HepG2 (cell line): Measurements from ENCODE around the gene P2RX6. TPM values are rescaled to one million over a fixed set of nuclear protein-coding genes. Genes with fewer than 3 reads are reported as not detected.

ENCODE experiments used
- MYNN ChIP-seq: sonication (generic); formaldehyde crosslinking; IDR thresholded peaks from 2 replicates; pipeline ENCODE4 v1.4.0; 2020; ENCODE audit warnings: mild to moderate bottlenecking, low read depth, missing genetic modification reagents
- ONECUT2 ChIP-seq: sonication (generic); formaldehyde crosslinking; IDR thresholded peaks from 2 replicates; pipeline ENCODE4 v1.4.0; 2020; ENCODE audit warnings: missing genetic modification reagents
- REPIN1 ChIP-seq: sonication (generic); formaldehyde crosslinking; IDR thresholded peaks from 2 replicates; pipeline ENCODE4 v1.8.0; 2022; ENCODE audit warnings: missing genetic modification reagents, low read depth, mild to moderate bottlenecking, borderline replicate concordance
- TP53 ChIP-seq: sonication (generic); formaldehyde crosslinking; conservative IDR thresholded peaks from 2 replicates; pipeline ENCODE4 v1.4.0; 2020; ENCODE audit warnings: missing genetic modification reagents
- ZNF260 ChIP-seq: sonication (generic); formaldehyde crosslinking; IDR thresholded peaks from 2 replicates; pipeline ENCODE4 v1.4.0; 2020; ENCODE audit warnings: missing genetic modification reagents, low read depth, mild to moderate bottlenecking, borderline replicate concordance
- ZNF367 ChIP-seq: sonication (generic); formaldehyde crosslinking; IDR thresholded peaks from 2 replicates; pipeline ENCODE4 v1.4.0; 2020; ENCODE audit warnings: missing genetic modification reagents, borderline replicate concordance
- ZNF737 ChIP-seq: sonication (generic); formaldehyde crosslinking; IDR thresholded peaks from 2 replicates; pipeline ENCODE4 v1.5.0; 2020; ENCODE audit warnings: missing genetic modification reagents, mild to moderate bottlenecking, borderline replicate concordance
- ZNF883 ChIP-seq: sonication (generic); formaldehyde crosslinking; IDR thresholded peaks from 2 replicates; pipeline ENCODE4 v1.5.1; 2020; ENCODE audit warnings: mild to moderate bottlenecking, missing genetic modification reagents; ENCODE audit errors: not compliant biosample characterization
- polyA plus RNA-seq, 8 experiments: library from polyadenylated mRNA; depleted of rRNA in 3 of 8; stranded (reverse) in 7 of 8; unstranded in 1 of 8; fragments of >200 nt; fragmentation: Illumina TruSeq in 4 of 8; extraction: Trizol in 4 of 8; gene quantifications; 2 replicates each; pipeline versions ENCODE4 v1.2.1 to v1.2.3, GENCODE V29; 2011 to 2016; ENCODE audit warnings: low read depth in 4 of 8, missing spikeins in 1 of 8, mixed read lengths in 1 of 8; ENCODE audit not compliant: insufficient read depth in 1 of 8
- total RNA-seq, 5 experiments: library from RNA; depleted of rRNA; stranded (reverse); fragments of >200 nt; fragmentation: Illumina TruSeq; extraction: Trizol; gene quantifications; 2 replicates each; pipeline ENCODE4 v1.2.3, GENCODE V29; 2016; ENCODE audit warnings: low read depth in 1 of 5
- TF ChIP-seq, protein P1 (sequence below): sonication (generic); formaldehyde crosslinking; IDR thresholded peaks from 2 replicates; pipeline ENCODE4 v1.5.0; 2020; ENCODE audit warnings: missing genetic modification reagents, mild to moderate bottlenecking, borderline replicate concordance
- TF ChIP-seq, protein P2 (sequence below): sonication (generic); formaldehyde crosslinking; IDR thresholded peaks from 2 replicates; pipeline ENCODE4 v1.8.0; 2022; ENCODE audit warnings: mild to moderate bottlenecking, missing genetic modification reagents
- TF ChIP-seq, protein P3 (sequence below): sonication (generic); formaldehyde crosslinking; IDR thresholded peaks from 2 replicates; pipeline ENCODE4 v1.5.0; 2020; ENCODE audit warnings: mild to moderate bottlenecking, missing genetic modification reagents
- TF ChIP-seq, protein P4 (sequence below): sonication (generic); formaldehyde crosslinking; IDR thresholded peaks from 2 replicates; pipeline ENCODE4 v1.4.0; 2020; ENCODE audit warnings: mild to moderate bottlenecking, missing genetic modification reagents
- TF ChIP-seq, protein P5 (sequence below): sonication (generic); formaldehyde crosslinking; IDR thresholded peaks from 2 replicates; pipeline ENCODE4 v1.8.1; 2023; ENCODE audit warnings: mild to moderate bottlenecking, missing genetic modification reagents
- TF ChIP-seq, protein P6 (sequence below): sonication (generic); formaldehyde crosslinking; IDR thresholded peaks from 2 replicates; pipeline ENCODE4 v1.4.0; 2020; ENCODE audit warnings: missing genetic modification reagents

Gene P2RX6
- total and polyA plus RNA-seq, 2 of the 13 experiments (the other 11 are each of a cell fraction or from before 2014, with no cell fraction given), result 0.04 to 0.12 TPM

DNA sequence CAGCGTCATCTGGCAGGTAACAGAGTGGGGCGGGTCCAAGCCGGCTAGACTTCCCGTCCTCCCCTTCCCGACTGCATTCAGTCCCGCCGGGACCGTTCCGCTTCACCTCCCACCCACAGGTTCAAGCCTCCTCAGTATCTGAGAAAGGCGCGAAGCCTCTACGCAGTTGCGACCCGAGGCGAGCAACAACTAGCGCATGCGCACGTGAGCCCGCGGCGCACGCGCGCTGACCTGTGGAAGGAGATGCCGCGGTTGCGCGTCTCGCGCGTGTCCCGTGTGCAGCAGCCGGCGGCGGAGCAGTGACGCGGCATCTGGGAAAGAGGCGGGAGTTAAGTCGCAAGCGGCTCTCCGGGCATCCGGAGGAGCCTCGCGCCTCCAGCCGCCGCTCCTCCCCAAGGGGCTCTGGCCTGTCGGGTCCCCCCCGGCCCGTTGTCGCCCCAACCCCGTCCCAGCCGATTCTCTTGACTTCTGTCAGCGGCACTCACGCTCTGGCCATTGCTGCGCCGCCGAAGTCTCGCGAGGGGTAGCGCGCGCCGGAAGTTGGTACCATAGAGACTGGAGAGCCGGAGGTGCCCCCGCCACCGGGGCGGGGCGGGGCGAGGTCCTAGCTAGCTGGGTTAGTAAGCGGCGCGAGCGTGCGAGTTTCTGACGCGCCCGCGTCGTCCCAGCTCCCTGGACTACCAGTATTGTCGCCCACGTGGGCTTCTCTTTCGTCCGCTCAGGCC lies 13.2 kb upstream of the P2RX6 start, which contains the start of gene THAP7 (continued):
- TF ChIP-seq, protein P1, sequence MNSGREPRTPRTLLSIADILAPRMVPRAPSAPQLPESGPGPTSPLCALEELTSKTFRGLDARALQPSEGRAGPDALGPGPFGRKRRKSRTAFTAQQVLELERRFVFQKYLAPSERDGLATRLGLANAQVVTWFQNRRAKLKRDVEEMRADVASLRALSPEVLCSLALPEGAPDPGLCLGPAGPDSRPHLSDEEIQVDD (CRISPR knock-in tag), result no peak; the same call in 1 of the 2 replicates
- TF ChIP-seq, protein P2, sequence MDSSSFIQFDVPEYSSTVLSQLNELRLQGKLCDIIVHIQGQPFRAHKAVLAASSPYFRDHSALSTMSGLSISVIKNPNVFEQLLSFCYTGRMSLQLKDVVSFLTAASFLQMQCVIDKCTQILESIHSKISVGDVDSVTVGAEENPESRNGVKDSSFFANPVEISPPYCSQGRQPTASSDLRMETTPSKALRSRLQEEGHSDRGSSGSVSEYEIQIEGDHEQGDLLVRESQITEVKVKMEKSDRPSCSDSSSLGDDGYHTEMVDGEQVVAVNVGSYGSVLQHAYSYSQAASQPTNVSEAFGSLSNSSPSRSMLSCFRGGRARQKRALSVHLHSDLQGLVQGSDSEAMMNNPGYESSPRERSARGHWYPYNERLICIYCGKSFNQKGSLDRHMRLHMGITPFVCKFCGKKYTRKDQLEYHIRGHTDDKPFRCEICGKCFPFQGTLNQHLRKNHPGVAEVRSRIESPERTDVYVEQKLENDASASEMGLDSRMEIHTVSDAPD (CRISPR knock-in tag), result 0 out of 2 replicates have a peak, but pooled peaks have one; percentile 76
- TF ChIP-seq MYNN (CRISPR knock-in tag) (peak; percentile 77; the same call in 1 of the 2 replicates), ZNF367 (CRISPR knock-in tag) (peak; percentile 17; the same call in 1 of the 2 replicates), ZNF737 (CRISPR knock-in tag) (no peak), TP53 (CRISPR knock-in tag) (no peak), ONECUT2 (CRISPR knock-in tag) (0 out of 2 replicates have a peak, but pooled peaks have one; percentile 55), REPIN1 (peak; percentile 86), ZNF260 (CRISPR knock-in tag) (no peak), ZNF883 (peak; percentile 96)
- TF ChIP-seq, protein P3, sequence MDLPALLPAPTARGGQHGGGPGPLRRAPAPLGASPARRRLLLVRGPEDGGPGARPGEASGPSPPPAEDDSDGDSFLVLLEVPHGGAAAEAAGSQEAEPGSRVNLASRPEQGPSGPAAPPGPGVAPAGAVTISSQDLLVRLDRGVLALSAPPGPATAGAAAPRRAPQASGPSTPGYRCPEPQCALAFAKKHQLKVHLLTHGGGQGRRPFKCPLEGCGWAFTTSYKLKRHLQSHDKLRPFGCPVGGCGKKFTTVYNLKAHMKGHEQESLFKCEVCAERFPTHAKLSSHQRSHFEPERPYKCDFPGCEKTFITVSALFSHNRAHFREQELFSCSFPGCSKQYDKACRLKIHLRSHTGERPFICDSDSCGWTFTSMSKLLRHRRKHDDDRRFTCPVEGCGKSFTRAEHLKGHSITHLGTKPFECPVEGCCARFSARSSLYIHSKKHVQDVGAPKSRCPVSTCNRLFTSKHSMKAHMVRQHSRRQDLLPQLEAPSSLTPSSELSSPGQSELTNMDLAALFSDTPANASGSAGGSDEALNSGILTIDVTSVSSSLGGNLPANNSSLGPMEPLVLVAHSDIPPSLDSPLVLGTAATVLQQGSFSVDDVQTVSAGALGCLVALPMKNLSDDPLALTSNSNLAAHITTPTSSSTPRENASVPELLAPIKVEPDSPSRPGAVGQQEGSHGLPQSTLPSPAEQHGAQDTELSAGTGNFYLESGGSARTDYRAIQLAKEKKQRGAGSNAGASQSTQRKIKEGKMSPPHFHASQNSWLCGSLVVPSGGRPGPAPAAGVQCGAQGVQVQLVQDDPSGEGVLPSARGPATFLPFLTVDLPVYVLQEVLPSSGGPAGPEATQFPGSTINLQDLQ (CRISPR knock-in tag), result peak; percentile 74
- TF ChIP-seq, protein P4, sequence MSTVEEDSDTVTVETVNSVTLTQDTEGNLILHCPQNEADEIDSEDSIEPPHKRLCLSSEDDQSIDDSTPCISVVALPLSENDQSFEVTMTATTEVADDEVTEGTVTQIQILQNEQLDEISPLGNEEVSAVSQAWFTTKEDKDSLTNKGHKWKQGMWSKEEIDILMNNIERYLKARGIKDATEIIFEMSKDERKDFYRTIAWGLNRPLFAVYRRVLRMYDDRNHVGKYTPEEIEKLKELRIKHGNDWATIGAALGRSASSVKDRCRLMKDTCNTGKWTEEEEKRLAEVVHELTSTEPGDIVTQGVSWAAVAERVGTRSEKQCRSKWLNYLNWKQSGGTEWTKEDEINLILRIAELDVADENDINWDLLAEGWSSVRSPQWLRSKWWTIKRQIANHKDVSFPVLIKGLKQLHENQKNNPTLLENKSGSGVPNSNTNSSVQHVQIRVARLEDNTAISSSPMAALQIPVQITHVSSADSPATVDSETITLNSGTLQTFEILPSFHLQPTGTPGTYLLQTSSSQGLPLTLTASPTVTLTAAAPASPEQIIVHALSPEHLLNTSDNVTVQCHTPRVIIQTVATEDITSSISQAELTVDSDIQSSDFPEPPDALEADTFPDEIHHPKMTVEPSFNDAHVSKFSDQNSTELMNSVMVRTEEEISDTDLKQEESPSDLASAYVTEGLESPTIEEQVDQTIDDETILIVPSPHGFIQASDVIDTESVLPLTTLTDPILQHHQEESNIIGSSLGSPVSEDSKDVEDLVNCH (CRISPR knock-in tag), result no peak
- TF ChIP-seq, protein P5, sequence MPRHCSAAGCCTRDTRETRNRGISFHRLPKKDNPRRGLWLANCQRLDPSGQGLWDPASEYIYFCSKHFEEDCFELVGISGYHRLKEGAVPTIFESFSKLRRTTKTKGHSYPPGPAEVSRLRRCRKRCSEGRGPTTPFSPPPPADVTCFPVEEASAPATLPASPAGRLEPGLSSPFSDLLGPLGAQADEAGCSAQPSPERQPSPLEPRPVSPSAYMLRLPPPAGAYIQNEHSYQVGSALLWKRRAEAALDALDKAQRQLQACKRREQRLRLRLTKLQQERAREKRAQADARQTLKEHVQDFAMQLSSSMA (CRISPR knock-in tag), result no peak; the same call in 1 of the 2 replicates
- TF ChIP-seq, protein P6, sequence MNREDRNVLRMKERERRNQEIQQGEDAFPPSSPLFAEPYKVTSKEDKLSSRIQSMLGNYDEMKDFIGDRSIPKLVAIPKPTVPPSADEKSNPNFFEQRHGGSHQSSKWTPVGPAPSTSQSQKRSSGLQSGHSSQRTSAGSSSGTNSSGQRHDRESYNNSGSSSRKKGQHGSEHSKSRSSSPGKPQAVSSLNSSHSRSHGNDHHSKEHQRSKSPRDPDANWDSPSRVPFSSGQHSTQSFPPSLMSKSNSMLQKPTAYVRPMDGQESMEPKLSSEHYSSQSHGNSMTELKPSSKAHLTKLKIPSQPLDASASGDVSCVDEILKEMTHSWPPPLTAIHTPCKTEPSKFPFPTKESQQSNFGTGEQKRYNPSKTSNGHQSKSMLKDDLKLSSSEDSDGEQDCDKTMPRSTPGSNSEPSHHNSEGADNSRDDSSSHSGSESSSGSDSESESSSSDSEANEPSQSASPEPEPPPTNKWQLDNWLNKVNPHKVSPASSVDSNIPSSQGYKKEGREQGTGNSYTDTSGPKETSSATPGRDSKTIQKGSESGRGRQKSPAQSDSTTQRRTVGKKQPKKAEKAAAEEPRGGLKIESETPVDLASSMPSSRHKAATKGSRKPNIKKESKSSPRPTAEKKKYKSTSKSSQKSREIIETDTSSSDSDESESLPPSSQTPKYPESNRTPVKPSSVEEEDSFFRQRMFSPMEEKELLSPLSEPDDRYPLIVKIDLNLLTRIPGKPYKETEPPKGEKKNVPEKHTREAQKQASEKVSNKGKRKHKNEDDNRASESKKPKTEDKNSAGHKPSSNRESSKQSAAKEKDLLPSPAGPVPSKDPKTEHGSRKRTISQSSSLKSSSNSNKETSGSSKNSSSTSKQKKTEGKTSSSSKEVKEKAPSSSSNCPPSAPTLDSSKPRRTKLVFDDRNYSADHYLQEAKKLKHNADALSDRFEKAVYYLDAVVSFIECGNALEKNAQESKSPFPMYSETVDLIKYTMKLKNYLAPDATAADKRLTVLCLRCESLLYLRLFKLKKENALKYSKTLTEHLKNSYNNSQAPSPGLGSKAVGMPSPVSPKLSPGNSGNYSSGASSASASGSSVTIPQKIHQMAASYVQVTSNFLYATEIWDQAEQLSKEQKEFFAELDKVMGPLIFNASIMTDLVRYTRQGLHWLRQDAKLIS (CRISPR knock-in tag), result no peak
